ENCODE data around the gene S100Z. TPM values are rescaled to one million over a fixed set of nuclear protein-coding genes. Genes with fewer than 3 reads are reported as not detected.
"Not testable (repeated sequence)": the region's sequence is repeated elsewhere in the genome, so short reads cannot be mapped to it uniquely, and the experiment has no call there.

The S100Z gene
- total RNA-seq, 4 donors from 2014 or later: 0.80 TPM; not detected in 3

GRCh38 chr5:76845890-76846289 is 3.9 kb upstream of the S100Z start:
- 93 to 94% methylated on average over 3 of the region's 3 CpGs for WGBS, 2 donors (ENCODE audit: low coverage in 1 of 2)
- in situ Hi-C loops (cut with MboI; ENCODE audit: low pct_ligation_motif_present in 1 of 4, low pct_unique_long_range_greater_than_20kb in 1 of 4, low sequenced_read_pairs in 3 of 4): no loop called here
- Histone ChIP-seq H3K9me3 (no peaks in the 10 kb centered on the region), H3K4me3 (no peak overlapping the region), H3K36me3 (no peaks in the 10 kb centered on the region), H3K4me1 (no peaks in the 10 kb centered on the region), H3K27ac (no peak overlapping the region), H3K27me3 (no peaks in the 10 kb centered on the region)
- no peak for DNase-seq
- intact Hi-C loops (cut with DNase I; ENCODE audit: low total_unique reads): no loop called here
- no peak for TF ChIP-seq CTCF (IDR thresholded peaks at IDR 0.05)
- no peak for TF ChIP-seq EP300 (IDR thresholded peaks at IDR 0.05; ENCODE audit: low read depth)
- TF ChIP-seq POLR2A (IDR thresholded peaks at IDR 0.05): no peak
- TF ChIP-seq POLR2AphosphoS5 (IDR thresholded peaks at IDR 0.05): no peak

GRCh38 chr5:76850543-76851145 is 830 bp downstream of the S100Z start:
- intact Hi-C loops (cut with DNase I; ENCODE audit: low total_unique reads) (no loop called here), in situ Hi-C loops (cut with MboI; ENCODE audit: low pct_ligation_motif_present in 1 of 4, low pct_unique_long_range_greater_than_20kb in 1 of 4, low sequenced_read_pairs in 3 of 4) (no loop called here)
- 89 to 92% methylated on average over 6 to 8 of the region's 8 CpGs for WGBS, 2 donors (ENCODE audit: low coverage in 1 of 2)
- no peak for TF ChIP-seq POLR2AphosphoS5 (IDR thresholded peaks at IDR 0.05)
- no peak for TF ChIP-seq EP300 (IDR thresholded peaks at IDR 0.05; ENCODE audit: low read depth)
- TF ChIP-seq POLR2A (IDR thresholded peaks at IDR 0.05): no peak
- no peak for TF ChIP-seq CTCF (IDR thresholded peaks at IDR 0.05)
- H3K36me3 ChIP-seq: no peaks in the 10 kb centered on the region
- peaks cover 0 to 13% (median 8%) of the 10 kb centered on the region in 4 donors for H3K4me1 ChIP-seq
- peak overlapping the region in 2 of 4 donors; percentile 29 to 30 for H3K27ac ChIP-seq
- no peak for DNase-seq
- no peak overlapping the region for H3K4me3 ChIP-seq
- H3K9me3 ChIP-seq: no peaks in the 10 kb centered on the region
- H3K27me3 ChIP-seq: no peaks in the 10 kb centered on the region

GRCh38 chr5:76851728-76852369 is 2.0 kb downstream of the S100Z start:
- whole genome bisulfite sequencing, 2 donors (ENCODE audit: low coverage in 1 of 2): 55 to 56% methylated on average over 7 of the region's 7 CpGs
- H3K9me3 ChIP-seq: no peaks in the 10 kb centered on the region
- intact Hi-C loops (cut with DNase I; ENCODE audit: low total_unique reads): no loop called here
- TF ChIP-seq POLR2A (IDR thresholded peaks at IDR 0.05) (no peak), CTCF (IDR thresholded peaks at IDR 0.05) (no peak), EP300 (IDR thresholded peaks at IDR 0.05; ENCODE audit: low read depth) (no peak), POLR2AphosphoS5 (IDR thresholded peaks at IDR 0.05) (no peak)
- DNase-seq: no peak
- H3K27me3 ChIP-seq: no peaks in the 10 kb centered on the region
- H3K27ac ChIP-seq: peak overlapping the region; percentile 11 to 30 (median 28)
- H3K36me3 ChIP-seq: no peaks in the 10 kb centered on the region
- in situ Hi-C loops (cut with MboI; ENCODE audit: low pct_ligation_motif_present in 1 of 4, low pct_unique_long_range_greater_than_20kb in 1 of 4, low sequenced_read_pairs in 3 of 4): no loop called here
- peaks cover 0 to 24% (median 14%) of the 10 kb centered on the region in 4 donors for H3K4me1 ChIP-seq
- H3K4me3 ChIP-seq: no peak overlapping the region

GRCh38 chr5:76852772-76853171 is 3.0 kb downstream of the S100Z start:
- H3K9me3 ChIP-seq: no peaks in the 10 kb centered on the region
- no peak for TF ChIP-seq EP300 (IDR thresholded peaks at IDR 0.05; ENCODE audit: low read depth)
- no peak for TF ChIP-seq POLR2A (IDR thresholded peaks at IDR 0.05)
- intact Hi-C loops (cut with DNase I; ENCODE audit: low total_unique reads) (no loop called here), in situ Hi-C loops (cut with MboI; ENCODE audit: low pct_ligation_motif_present in 1 of 4, low pct_unique_long_range_greater_than_20kb in 1 of 4, low sequenced_read_pairs in 3 of 4) (no loop called here)
- H3K4me1 ChIP-seq: peaks cover 0 to 26% (median 14%) of the 10 kb centered on the region in 4 donors
- 63 to 72% methylated on average over 2 of the region's 2 CpGs for WGBS, 2 donors (ENCODE audit: low coverage in 1 of 2)
- H3K27ac ChIP-seq: no peak overlapping the region
- no peaks in the 10 kb centered on the region for H3K36me3 ChIP-seq
- H3K27me3 ChIP-seq: no peaks in the 10 kb centered on the region
- H3K4me3 ChIP-seq: no peak overlapping the region
- DNase-seq: no peak

- WGBS, 2 donors (ENCODE audit: low coverage in 1 of 2): 92 to 100% methylated on average over 1 to 3 of the region's 3 CpGs
Observed at GRCh38 chr5:76853741-76854140, 3.9 kb downstream of the S100Z start.

More at GRCh38 chr5:76853741-76854140, 3.9 kb downstream of the S100Z start:
- H3K36me3 ChIP-seq; H3K27me3 ChIP-seq; H3K9me3 ChIP-seq; H3K27ac ChIP-seq; H3K4me3 ChIP-seq; DNase-seq; in situ Hi-C loops (cut with MboI; ENCODE audit: low pct_ligation_motif_present in 1 of 4, low pct_unique_long_range_greater_than_20kb in 1 of 4, low sequenced_read_pairs in 3 of 4); intact Hi-C loops (cut with DNase I; ENCODE audit: low total_unique reads): not testable (repeated sequence)
- peaks cover 0 to 26% (median 14%) of the 10 kb centered on the region in 4 donors for H3K4me1 ChIP-seq
